H1 (cell line): Measurements from ENCODE around the gene NFATC4. TPM values are rescaled to one million over a fixed set of nuclear protein-coding genes. Genes with fewer than 3 reads are reported as not detected.

Experiments used
- RNF2 ChIP-seq: fragments of 200-900, 300-1000 bp; sonication (generic); IDR thresholded peaks from 2 replicates; pipeline ENCODE4 v1.7.1; 2016; ENCODE audit warnings: borderline replicate concordance, low read depth, mild to moderate bottlenecking, antibody characterized with exemption, low read length; ENCODE audit not compliant: poor library complexity, severe bottlenecking; ENCODE audit errors: missing control alignments
- polyA plus RNA-seq, 7 experiments: library from polyadenylated mRNA; depleted of rRNA in 3 of 7; stranded (reverse) in 5 of 7; unstranded in 2 of 7; fragments of >200 nt in 5 of 7; fragments of 200-250 nt in 2 of 7; gene quantifications; 1 replicate in 5 of 7; 2 replicates in 1 of 7; 4 replicates in 1 of 7; pipeline versions ENCODE4 v1.2.1 to v1.2.3, GENCODE V29; 2011 to 2013; ENCODE audit warnings: missing spikeins in 2 of 7, mixed read lengths in 2 of 7
- total RNA-seq: library from RNA; stranded (reverse); fragmentation: NEBNext Ultra II Directional; extraction: Animal tissue kit (Norgen Biotek cat#: 25700); gene quantifications from 2 replicates; pipeline ENCODE4 v1.2.1, GENCODE V29; 2021

Gene NFATC4
- total and polyA plus RNA-seq, 2 of the 8 experiments (the other 6 are each of a cell fraction or from before 2014, with no cell fraction given), result 47.3 to 50.3 TPM

- TF ChIP-seq RNF2, result no peak
- TF ChIP-seq, all 59 proteins: peak for 2
Observed at GRCh38 chr14:24351517-24351916, 16.5 kb upstream of the NFATC4 start (continued).
